A673 (cell line): ENCODE measurements around the gene PAK1IP1. TPM values are rescaled to one million over a fixed set of nuclear protein-coding genes. Genes with fewer than 3 reads are reported as not detected.
"Not testable (repeated sequence)": the region's sequence is repeated elsewhere in the genome, so short reads cannot be mapped to it uniquely, and the experiment has no call there.

Source experiments
- BruUV-seq: library from RNA; stranded (reverse); fragments of 400-500 nt; replicated peaks from 2 replicates; lab custom pipeline; 2021; lab: Mats Ljungman, UMichigan
- CTCF ChIA-PET: fragments of 300-600 bp; sonication (Branson Sonifier 250); formaldehyde crosslinking; loops from one replicate; lab custom pipeline; 2022; ENCODE audit warnings: antibody characterized with exemption; lab: Charles Lee
- POLR2A ChIA-PET: fragments of 300-600 bp; sonication (Branson Sonifier 250); formaldehyde crosslinking; loops from one replicate; lab custom pipeline; 2022; ENCODE audit warnings: antibody characterized with exemption; ENCODE audit not compliant: low non-redundant PET; lab: Charles Lee
- DNase-seq: peaks from one replicate; pipeline ENCODE4 v3.0.0-alpha.2; 2015; ENCODE audit warnings: low spot score
- H3K27ac ChIP-seq: fragments of 200-600 bp; sonication (generic); 2 replicates; pipeline ENCODE4 v1.5.1; 2016; ENCODE audit warnings: mixed run types, low read depth, mild to moderate bottlenecking, mixed read lengths, antibody characterized with exemption, low read length; ENCODE audit not compliant: poor library complexity, severe bottlenecking
- H3K27me3 ChIP-seq: fragments of 200-600 bp; sonication (generic); replicated peaks from 2 replicates; pipeline ENCODE4 v1.6.1; 2017; ENCODE audit warnings: mixed run types, low read depth, mild to moderate bottlenecking, mixed read lengths, antibody characterized with exemption, low read length; ENCODE audit not compliant: insufficient read depth, poor library complexity
- H3K36me3 ChIP-seq: fragments of 200-600 bp; sonication (generic); 2 replicates; pipeline ENCODE4 v1.6.1; 2016; ENCODE audit warnings: mixed run types, mild to moderate bottlenecking, mixed read lengths, antibody characterized with exemption, low read length; ENCODE audit not compliant: insufficient read depth, poor library complexity, severe bottlenecking
- H3K4me1 ChIP-seq: fragments of 200-600 bp; sonication (generic); 2 replicates; pipeline ENCODE4 v1.6.1; 2017; ENCODE audit warnings: mixed run types, mild to moderate bottlenecking, mixed read lengths, antibody characterized with exemption, low read length; ENCODE audit not compliant: insufficient read depth, poor library complexity, severe bottlenecking
- H3K4me3 ChIP-seq: fragments of 200-600 bp; sonication (generic); 2 replicates; pipeline ENCODE4 v1.5.1; 2016; ENCODE audit warnings: low read depth, mixed run types, mild to moderate bottlenecking, mixed read lengths, low read length; ENCODE audit not compliant: poor library complexity, severe bottlenecking
- H3K9me3 ChIP-seq: fragments of 200-600 bp; sonication (generic); 2 replicates; pipeline ENCODE4 v1.6.1; 2016; ENCODE audit warnings: mixed run types, low read depth, mild to moderate bottlenecking, mixed read lengths, antibody characterized with exemption, low read length; ENCODE audit not compliant: poor library complexity, severe bottlenecking
- EZH2 ChIP-seq: fragments of 200-600 bp; sonication (generic); IDR thresholded peaks from 2 replicates; pipeline ENCODE4 v1.6.1; 2017; ENCODE audit warnings: borderline replicate concordance, low read depth, mild to moderate bottlenecking, mixed read lengths, antibody characterized with exemption, low read length; ENCODE audit not compliant: poor library complexity, severe bottlenecking
- intact Hi-C: fragments of 100-400 bp; cut with micrococcal nuclease; formaldehyde crosslinking; loops from one replicate; pipeline ENCODE4 v1.10.0; 2022; ENCODE audit not compliant: unreplicated experiment
- total RNA-seq: library from RNA; stranded (reverse); gene quantifications from 2 replicates; pipeline ENCODE4 v1.2.3, GENCODE V29; 2021
- TF ChIP-seq, protein P1 (sequence below): fragments of 300-800, 200-600 bp; sonication (generic); conservative IDR thresholded peaks from 2 replicates; pipeline ENCODE4 v1.5.1; 2017; ENCODE audit warnings: low read depth, mild to moderate bottlenecking, antibody characterized with exemption, low read length, moderate library complexity, mixed read lengths

PAK1IP1 gene
- total RNA-seq, 1 experiment from 2014 or later, result 41.6 TPM

GRCh38 chr6:10740061-10740460 lies 45.3 kb downstream of the PAK1IP1 start:
- Histone ChIP-seq H3K4me3 (no peak overlapping the region), H3K36me3 (no peaks in the 10 kb centered on the region), H3K27me3 (no peaks in the 10 kb centered on the region), H3K27ac (no peak overlapping the region), H3K4me1 (no peaks in the 10 kb centered on the region), H3K9me3 (no peaks in the 10 kb centered on the region)
- TF ChIP-seq, protein P1, sequence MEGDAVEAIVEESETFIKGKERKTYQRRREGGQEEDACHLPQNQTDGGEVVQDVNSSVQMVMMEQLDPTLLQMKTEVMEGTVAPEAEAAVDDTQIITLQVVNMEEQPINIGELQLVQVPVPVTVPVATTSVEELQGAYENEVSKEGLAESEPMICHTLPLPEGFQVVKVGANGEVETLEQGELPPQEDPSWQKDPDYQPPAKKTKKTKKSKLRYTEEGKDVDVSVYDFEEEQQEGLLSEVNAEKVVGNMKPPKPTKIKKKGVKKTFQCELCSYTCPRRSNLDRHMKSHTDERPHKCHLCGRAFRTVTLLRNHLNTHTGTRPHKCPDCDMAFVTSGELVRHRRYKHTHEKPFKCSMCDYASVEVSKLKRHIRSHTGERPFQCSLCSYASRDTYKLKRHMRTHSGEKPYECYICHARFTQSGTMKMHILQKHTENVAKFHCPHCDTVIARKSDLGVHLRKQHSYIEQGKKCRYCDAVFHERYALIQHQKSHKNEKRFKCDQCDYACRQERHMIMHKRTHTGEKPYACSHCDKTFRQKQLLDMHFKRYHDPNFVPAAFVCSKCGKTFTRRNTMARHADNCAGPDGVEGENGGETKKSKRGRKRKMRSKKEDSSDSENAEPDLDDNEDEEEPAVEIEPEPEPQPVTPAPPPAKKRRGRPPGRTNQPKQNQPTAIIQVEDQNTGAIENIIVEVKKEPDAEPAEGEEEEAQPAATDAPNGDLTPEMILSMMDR, result no peak
- TF ChIP-seq EZH2, result no peak
- intact Hi-C loops, result no loop called here
- BruUV-seq, result no TSS peak
- CTCF ChIA-PET, result no interaction called here
- POLR2A ChIA-PET, result interaction anchor here (0.7 kb wide), 1 partner anchor 252 kb away, joined by 18 read pairs; no protein-coding TSS in a partner anchor
- no peak for DNase-seq

DNA sequence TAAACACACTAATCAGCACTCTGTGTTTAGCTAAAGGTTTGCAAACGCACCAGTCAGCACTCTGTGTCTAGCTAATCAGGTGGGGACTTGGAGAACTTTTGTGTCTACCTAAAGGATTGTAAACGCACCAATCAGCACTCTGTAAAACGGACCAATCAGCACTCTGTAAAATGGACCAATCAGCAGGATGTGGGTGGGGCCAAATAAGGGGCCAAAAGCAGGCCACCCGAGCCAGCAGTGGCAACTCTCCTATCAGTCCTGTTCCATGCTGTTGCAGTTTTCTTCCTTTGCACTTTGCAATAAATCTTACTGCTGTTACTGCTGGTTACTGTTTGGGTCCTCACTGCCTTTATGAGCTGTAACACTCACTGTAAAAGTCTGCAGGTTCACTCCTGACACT lies 46.9 kb downstream of the PAK1IP1 start:
- POLR2A ChIA-PET, BruUV-seq: not testable (repeated sequence)

GRCh38 chr6:10742251-10742650 lies 47.5 kb downstream of the PAK1IP1 start:
- no TSS peak for BruUV-seq
- POLR2A ChIA-PET, result no interaction called here
- TF ChIP-seq EZH2, result no peak
- TF ChIP-seq, protein P1, result no peak

More for the DNA sequence above, 46.9 kb downstream of the PAK1IP1 start:
- H3K36me3 ChIP-seq, H3K4me1 ChIP-seq, CTCF ChIA-PET, H3K27me3 ChIP-seq, H3K27ac ChIP-seq, DNase-seq, H3K4me3 ChIP-seq, intact Hi-C loops, H3K9me3 ChIP-seq: not testable (repeated sequence)

DNA sequence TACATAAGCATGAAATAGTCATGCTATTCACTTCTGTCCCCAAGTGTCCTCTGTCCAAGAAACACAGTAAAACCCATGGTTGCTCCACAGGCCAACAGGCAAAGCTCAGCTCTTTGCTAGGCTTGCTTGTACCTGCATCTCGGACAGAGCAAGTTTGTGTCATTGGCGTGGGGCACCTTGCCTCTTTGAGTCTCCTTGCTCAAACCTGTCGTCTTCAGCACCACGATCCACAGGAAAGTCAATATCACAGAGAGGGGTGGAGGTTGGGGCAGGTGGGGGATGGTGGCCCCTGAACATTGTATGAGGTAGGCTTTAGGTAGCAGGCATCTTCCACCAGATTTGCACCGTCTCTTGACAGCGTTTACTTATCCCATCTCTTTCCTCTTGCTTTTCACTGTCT lies 48.7 kb downstream of the PAK1IP1 start:
- POLR2A ChIA-PET, result no interaction called here
- Histone ChIP-seq H3K9me3 (no peaks in the 10 kb centered on the region), H3K4me1 (no peaks in the 10 kb centered on the region), H3K4me3 (no peak overlapping the region), H3K27ac (no peak overlapping the region), H3K27me3 (no peaks in the 10 kb centered on the region), H3K36me3 (no peaks in the 10 kb centered on the region)
- CTCF ChIA-PET, result no interaction called here
- BruUV-seq, result no TSS peak
- intact Hi-C loops, result no loop called here
- TF ChIP-seq, protein P1, result no peak
- TF ChIP-seq EZH2, result no peak
- DNase-seq, result no peak

More at GRCh38 chr6:10742251-10742650, 47.5 kb downstream of the PAK1IP1 start:
- H3K4me1 ChIP-seq, result no peaks in the 10 kb centered on the region
- intact Hi-C loops, result no loop called here
- H3K9me3 ChIP-seq, result no peaks in the 10 kb centered on the region
- H3K36me3 ChIP-seq, result no peaks in the 10 kb centered on the region
- no peak for DNase-seq
- no peak overlapping the region for H3K27ac ChIP-seq
- no peaks in the 10 kb centered on the region for H3K27me3 ChIP-seq
- H3K4me3 ChIP-seq, result no peak overlapping the region
- CTCF ChIA-PET, result no interaction called here
